B cell (primary cell): ENCODE measurements around the gene CCDC28A. TPM values are rescaled to one million over a fixed set of nuclear protein-coding genes. Genes with fewer than 3 reads are reported as not detected.

Experiments
- ATAC-seq: fragments of 200-7000 bp; cut with Tn5 transposase; one replicate; pipeline ENCODE4 v1.10.0; 2021; ENCODE audit warnings: low read depth, mild to moderate bottlenecking, moderate number of reproducible peaks, moderate library complexity
- CTCF ChIA-PET: fragments of 350-600 bp; sonication (Branson Sonifier 250); formaldehyde crosslinking; loops from one replicate; lab custom pipeline; 2021; ENCODE audit warnings: antibody characterized with exemption, inconsistent platforms; lab: Charles Lee
- POLR2A ChIA-PET: fragments of 350-600 bp; sonication (Branson Sonifier 250); formaldehyde crosslinking; loops from one replicate; lab custom pipeline; 2021; ENCODE audit warnings: antibody characterized with exemption; lab: Charles Lee
- DNase-seq: peaks from one replicate; pipeline ENCODE4 v3.0.0; 2013
- H2AFZ ChIP-seq: 2 replicates; pipeline ENCODE4 v1.6.1; 2012; ENCODE audit warnings: mild to moderate bottlenecking, low read depth, low read length; ENCODE audit not compliant: insufficient read depth, poor library complexity, severe bottlenecking
- H3K27ac ChIP-seq, 2 donors: 1 replicate in 1 of 2; 2 replicates in 1 of 2; pipeline ENCODE4 v1.5.1; 2012 to 2013; ENCODE audit warnings: low read length in 2 of 2, mild to moderate bottlenecking in 2 of 2, moderate library complexity in 1 of 2
- H3K27me3 ChIP-seq, 4 experiments: fragments of 200-600 bp in 1 of 4; sonication (generic) in 1 of 4; replicated peaks in 1 of 4; 1 replicate in 2 of 4; 2 replicates in 2 of 4; pipeline versions ENCODE4 v1.6.1 to v1.7.0; 2013 to 2016; ENCODE audit warnings: low read length in 3 of 4, mild to moderate bottlenecking in 2 of 4, mixed read lengths in 1 of 4, moderate library complexity in 1 of 4; ENCODE audit not compliant: insufficient read depth in 4 of 4, control insufficient read depth in 3 of 4; ENCODE audit errors: control extremely low read depth in 1 of 4
- H3K36me3 ChIP-seq, 2 experiments: replicated peaks in 1 of 2; 1 replicate in 1 of 2; 2 replicates in 1 of 2; pipeline versions ENCODE4 v1.6.1 to v1.7.1; 2013; ENCODE audit warnings: low read length in 1 of 2; ENCODE audit not compliant: insufficient read depth in 2 of 2, control insufficient read depth in 1 of 2; ENCODE audit errors: control extremely low read depth in 1 of 2, extremely low read depth in 1 of 2
- H3K4me1 ChIP-seq, 2 donors: fragments of 200-600 bp in 1 of 2; sonication (generic) in 1 of 2; 1 replicate in 1 of 2; 2 replicates in 1 of 2; pipeline versions ENCODE4 v1.5.1 to v1.6.1; 2013 to 2017; ENCODE audit warnings: low read length in 2 of 2; ENCODE audit not compliant: control insufficient read depth in 2 of 2, insufficient read depth in 2 of 2
- H3K4me2 ChIP-seq: replicated peaks from 2 replicates; pipeline ENCODE3; 2012; ENCODE audit warnings: mild to moderate bottlenecking, low read depth, low read length; ENCODE audit not compliant: poor library complexity, severe bottlenecking
- H3K4me3 ChIP-seq, 5 experiments: fragments of 200-600 bp in 1 of 5; sonication (generic) in 1 of 5; 1 replicate in 3 of 5; 2 replicates in 2 of 5; pipeline versions ENCODE4 v1.5.1 to v1.7.0; 2011 to 2016; ENCODE audit warnings: low read length in 4 of 5, mild to moderate bottlenecking in 4 of 5, low read depth in 2 of 5, control low read depth in 1 of 5, moderate library complexity in 1 of 5; ENCODE audit not compliant: insufficient read depth in 1 of 5; ENCODE audit errors: control extremely low read depth in 1 of 5, extremely low read depth in 1 of 5
- H3K79me2 ChIP-seq: fragments of 200-600 bp; sonication (generic); one replicate; pipeline ENCODE4 v1.6.0; 2016; ENCODE audit warnings: low read length; ENCODE audit not compliant: control insufficient read depth, insufficient read depth
- H3K9ac ChIP-seq: fragments of 200-600 bp; sonication (generic); 2 replicates; pipeline ENCODE4 v1.6.1; 2017; ENCODE audit warnings: mild to moderate bottlenecking, low read length, moderate library complexity
- H3K9me3 ChIP-seq, 3 donors: one replicate each; pipeline versions ENCODE4 v1.6.1 to v1.7.1; 2013; ENCODE audit warnings: low read length in 2 of 3; ENCODE audit not compliant: control insufficient read depth in 2 of 3, insufficient read depth in 1 of 3; ENCODE audit errors: control extremely low read depth in 1 of 3
- H4K20me1 ChIP-seq: 2 replicates; pipeline ENCODE4 v1.6.0; 2012; ENCODE audit warnings: mild to moderate bottlenecking, low read length; ENCODE audit not compliant: insufficient read depth, control insufficient read depth, poor library complexity, severe bottlenecking
- H3K27ac Mint-ChIP-seq: one replicate; pipeline ENCODE4 v1.8.0; 2021; ENCODE audit warnings: mixed read lengths
- H3K27me3 Mint-ChIP-seq: one replicate; pipeline ENCODE4 v1.8.0; 2021; ENCODE audit warnings: mixed read lengths
- H3K4me1 Mint-ChIP-seq: one replicate; pipeline ENCODE4 v1.8.0; 2021; ENCODE audit warnings: mixed read lengths
- H3K4me3 Mint-ChIP-seq: one replicate; pipeline ENCODE4 v1.8.0; 2021; ENCODE audit warnings: mixed read lengths
- H3K9me3 Mint-ChIP-seq: one replicate; pipeline ENCODE4 v1.8.0; 2022; ENCODE audit warnings: mixed read lengths; ENCODE audit not compliant: insufficient read depth
- CTCF ChIP-seq: fragments of 200-600 bp; IDR thresholded peaks from one replicate; pipeline ENCODE4 v1.8.0; 2022; ENCODE audit warnings: antibody characterized with exemption, mild to moderate bottlenecking
- EZH2 ChIP-seq: IDR thresholded peaks from 2 replicates; pipeline ENCODE4 v1.6.1; 2012; ENCODE audit warnings: borderline replicate concordance, low read depth, mild to moderate bottlenecking, moderate library complexity, low read length; ENCODE audit not compliant: insufficient read depth, poor library complexity, severe bottlenecking
- WGBS: methylation state at CpG from one replicate; pipeline ENCODE4 v1.1.5; 2013; ENCODE audit warnings: missing lambda C conversion rate; ENCODE audit not compliant: insufficient coverage; 5-methylcytosine and 5-hydroxymethylcytosine counted together
- intact Hi-C: fragments of 100-400 bp; cut with micrococcal nuclease; formaldehyde crosslinking; loops from one replicate; pipeline ENCODE4 v1.10.0; 2022
- polyA plus RNA-seq: library from polyadenylated mRNA; depleted of rRNA; stranded (reverse); fragments of >200 nt; gene quantifications from 2 replicates; pipeline ENCODE4 v1.2.3, GENCODE V29; 2012
- total RNA-seq, 2 donors: library from RNA; stranded (reverse); fragments of 120-200 nt in 1 of 2; gene quantifications; 1 replicate in 1 of 2; 2 replicates in 1 of 2; pipeline versions ENCODE4 v1.2.3 to v1.2.4, GENCODE V29; 2013 to 2022

Gene CCDC28A
- total and polyA plus RNA-seq, 2 donors (not counting 1 experiment from before 2014, with no cell fraction given): 14.4 to 26.9 TPM

- CTCF ChIA-PET: interaction anchor here (0.5 kb wide), 1 partner anchor 262 kb away, joined by 5 read pairs; no protein-coding TSS in a partner anchor
- Histone ChIP-seq H3K27ac (no peak overlapping the region), H2AFZ (no peak overlapping the region), H3K4me1 (no peaks in the 10 kb centered on the region), H3K4me3 (no peak overlapping the region), H4K20me1 (no peaks in the 10 kb centered on the region), H3K9ac (no peak overlapping the region), H3K4me2 (no peak overlapping the region), H3K27me3 (no peaks in the 10 kb centered on the region), H3K36me3 (peaks cover 4 to 65% of the 10 kb centered on the region in 2 experiments), H3K9me3 (no peaks in the 10 kb centered on the region), H3K79me2 (no peaks in the 10 kb centered on the region)
- WGBS: 100% methylated on average over 1 of the region's 3 CpGs
- Mint-ChIP-seq H3K27me3 (no peaks in the 10 kb centered on the region), H3K27ac (no peak overlapping the region), H3K4me1 (no peaks in the 10 kb centered on the region), H3K9me3 (no peaks in the 10 kb centered on the region), H3K4me3 (no peak overlapping the region)
- intact Hi-C loops: no loop called here
- DNase-seq: no peak
- POLR2A ChIA-PET: no interaction called here
- TF ChIP-seq CTCF (no peak), EZH2 (no peak)
- no peak for ATAC-seq
These were observed 12.4 kb downstream of the CCDC28A start for GRCh38 chr6:138785980-138786379.

GRCh38 chr6:138787138-138787537, 13.6 kb downstream of the CCDC28A start:
- H3K4me3 ChIP-seq: no peak overlapping the region
- DNase-seq: no peak
- no peaks in the 10 kb centered on the region for H3K9me3 ChIP-seq
- no peaks in the 10 kb centered on the region for H3K79me2 ChIP-seq
- CTCF ChIA-PET: no interaction called here
- H3K27ac Mint-ChIP-seq: no peak overlapping the region
- intact Hi-C loops: no loop called here
- POLR2A ChIA-PET: no interaction called here
- H3K27me3 ChIP-seq: no peaks in the 10 kb centered on the region
- no peaks in the 10 kb centered on the region for H3K9me3 Mint-ChIP-seq
- peaks cover 0 to 64% of the 10 kb centered on the region in 2 experiments for H3K36me3 ChIP-seq
- H3K27ac ChIP-seq: no peak overlapping the region
- no peak overlapping the region for H3K4me2 ChIP-seq
- no peak overlapping the region for H3K9ac ChIP-seq
- no peaks in the 10 kb centered on the region for H4K20me1 ChIP-seq
- TF ChIP-seq EZH2 (no peak), CTCF (no peak)
- no CpG with 5 or more reads among the region's 1 CpG for WGBS
- H3K27me3 Mint-ChIP-seq: no peaks in the 10 kb centered on the region
- no peak overlapping the region for H3K4me3 Mint-ChIP-seq
- no peaks in the 10 kb centered on the region for H3K4me1 ChIP-seq
- H2AFZ ChIP-seq: no peak overlapping the region
- ATAC-seq: no peak
- no peaks in the 10 kb centered on the region for H3K4me1 Mint-ChIP-seq
